IPS-18c (cell line): ENCODE results near the gene ANKS1B.
"Not testable (repeated sequence)": the region's sequence is repeated elsewhere in the genome, so short reads cannot be mapped to it uniquely, and the experiment has no call there.

Experiments used
- H3K4me3 ChIP-seq: 2 replicates; pipeline ENCODE4 v1.7.0; 2013; ENCODE audit warnings: low read depth, mild to moderate bottlenecking, low read length, moderate library complexity; ENCODE audit not compliant: insufficient read depth
- H3K9me3 ChIP-seq: one replicate; pipeline ENCODE4 v1.6.1; 2013; ENCODE audit warnings: mild to moderate bottlenecking, low read length, moderate library complexity; ENCODE audit not compliant: control insufficient read depth, insufficient read depth

Gene ANKS1B

DNA sequence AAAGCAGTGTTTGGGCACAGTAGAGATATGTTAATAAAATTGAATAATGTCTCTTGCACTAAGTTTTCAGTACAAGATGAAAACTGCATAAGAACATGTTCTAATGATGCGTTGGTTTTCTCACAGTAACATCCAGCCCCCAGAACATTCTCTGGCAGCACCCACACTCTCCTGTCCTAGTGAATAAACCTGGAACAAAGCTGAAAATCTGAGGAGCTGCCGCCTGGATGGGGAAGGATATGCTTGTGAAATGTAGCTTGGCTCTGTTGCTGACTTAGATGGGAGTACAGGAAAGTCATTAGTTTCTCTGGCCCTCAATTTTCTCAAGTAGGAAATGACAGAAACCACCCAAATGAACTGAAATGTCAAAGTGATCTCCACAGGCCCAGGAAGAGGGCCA is 1015.8 kb downstream of the ANKS1B start:
- no peaks in the 10 kb centered on the region for H3K9me3 ChIP-seq
- no peak overlapping the region for H3K4me3 ChIP-seq

DNA sequence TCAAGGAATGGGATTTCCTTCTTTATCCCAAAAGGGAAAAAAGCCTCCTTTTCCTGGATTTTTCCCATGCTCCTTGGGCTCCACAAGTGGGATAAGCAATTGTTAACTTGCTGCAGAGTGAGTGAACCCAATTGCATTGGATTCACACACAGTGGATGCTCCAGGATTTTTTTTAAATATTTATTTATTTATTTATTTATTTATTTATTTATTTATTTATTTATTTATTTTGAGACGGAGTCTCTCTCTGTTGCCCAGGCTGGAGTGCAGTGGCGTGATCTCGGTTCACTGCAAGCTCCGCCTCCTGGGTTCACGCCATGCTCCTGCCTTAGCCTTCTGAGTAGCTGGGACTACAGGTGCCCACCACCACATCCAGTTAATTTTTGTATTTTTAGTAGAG is 1027.6 kb downstream of the ANKS1B start:
- not testable (repeated sequence) for H3K9me3 ChIP-seq, H3K4me3 ChIP-seq

DNA sequence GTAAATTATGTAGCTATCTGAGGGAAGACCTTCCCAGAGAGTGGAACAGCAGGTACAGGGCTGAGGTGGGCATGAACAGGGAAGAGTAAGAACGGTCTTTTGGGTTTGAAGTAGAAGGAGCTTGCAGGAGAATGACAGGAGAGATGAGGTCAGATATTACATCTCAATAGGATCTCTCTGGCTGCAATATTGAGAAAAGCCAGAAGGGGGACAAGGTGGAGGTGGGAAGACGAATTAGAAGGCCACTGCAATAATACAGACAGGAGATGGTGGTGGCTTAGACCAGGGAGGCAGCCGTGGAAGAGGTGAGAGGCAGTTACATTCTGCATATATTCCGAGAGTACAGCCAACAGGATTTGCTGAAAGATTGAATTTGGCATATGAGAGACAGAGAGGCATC is 1029.5 kb downstream of the ANKS1B start:
- H3K4me3 ChIP-seq: no peak overlapping the region
- no peaks in the 10 kb centered on the region for H3K9me3 ChIP-seq

DNA sequence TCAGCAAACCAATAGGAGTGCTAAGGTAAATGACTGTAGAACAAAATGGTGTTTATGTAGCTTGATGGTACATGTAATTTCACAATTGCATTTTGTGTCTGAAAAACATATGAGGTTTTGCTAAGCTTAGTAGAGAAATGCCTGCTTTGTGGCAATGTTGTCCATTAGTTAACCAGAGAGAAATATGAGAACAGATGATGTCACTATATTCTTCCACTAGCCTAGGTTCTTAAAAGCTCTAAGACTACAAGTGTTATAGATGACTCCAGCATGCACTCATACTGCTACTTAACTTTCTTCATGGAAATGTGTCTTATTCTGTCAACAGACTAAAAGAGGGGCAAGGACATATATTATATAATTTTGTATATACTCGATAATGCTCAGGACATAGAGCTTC is 1030.2 kb downstream of the ANKS1B start:
- Histone ChIP-seq H3K9me3 (no peaks in the 10 kb centered on the region), H3K4me3 (no peak overlapping the region)

DNA sequence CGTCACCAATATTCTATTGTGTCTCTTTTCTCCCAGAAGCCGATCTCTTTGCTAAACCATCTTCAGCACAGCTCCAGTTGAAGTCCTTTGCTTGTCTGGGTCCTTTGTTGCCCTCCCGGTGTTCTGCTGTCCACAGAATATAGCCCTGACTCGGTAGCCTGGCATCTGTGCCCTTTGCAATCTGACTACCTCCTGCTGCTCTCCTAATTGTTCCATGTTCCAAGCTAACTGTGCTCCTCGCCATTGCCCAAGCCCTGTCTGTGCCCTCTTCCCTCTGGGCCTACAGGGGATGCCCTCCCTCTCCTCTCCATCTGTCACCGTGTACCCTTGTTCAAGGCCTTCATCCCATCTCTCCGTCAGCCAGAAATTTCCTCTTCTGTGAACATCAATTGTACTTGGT is 1033.3 kb downstream of the ANKS1B start:
- Histone ChIP-seq H3K9me3 (no peaks in the 10 kb centered on the region), H3K4me3 (no peak overlapping the region)

DNA sequence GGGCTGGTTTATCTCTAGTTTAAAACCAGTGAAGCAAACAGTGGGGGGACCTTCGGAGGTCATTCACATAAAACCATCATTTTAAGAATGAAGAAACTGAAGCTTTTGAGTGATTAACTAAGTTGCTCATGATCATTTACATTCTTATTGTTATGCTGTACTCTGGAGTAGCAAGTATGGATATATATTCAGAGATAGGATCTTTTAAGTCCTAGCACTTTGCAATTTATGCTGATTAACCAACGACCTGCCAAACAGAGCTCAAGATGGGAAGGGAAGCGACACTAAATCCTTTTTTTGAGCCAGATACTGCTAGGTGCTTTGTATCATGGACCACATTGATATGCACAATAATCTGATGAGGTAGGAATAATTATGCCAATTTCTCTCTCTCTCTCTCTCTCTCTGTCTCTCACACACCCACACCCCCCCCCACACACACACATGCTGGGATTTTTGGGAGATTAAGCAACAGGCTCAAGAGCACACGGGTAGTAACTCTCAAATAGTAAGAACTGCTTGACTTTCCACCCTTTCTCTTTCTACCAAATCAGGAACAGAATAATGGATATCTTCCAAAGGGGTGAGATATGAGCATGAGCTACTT is 1036.3 kb downstream of the ANKS1B start:
- Histone ChIP-seq H3K9me3 (no peaks in the 10 kb centered on the region), H3K4me3 (no peak overlapping the region)

DNA sequence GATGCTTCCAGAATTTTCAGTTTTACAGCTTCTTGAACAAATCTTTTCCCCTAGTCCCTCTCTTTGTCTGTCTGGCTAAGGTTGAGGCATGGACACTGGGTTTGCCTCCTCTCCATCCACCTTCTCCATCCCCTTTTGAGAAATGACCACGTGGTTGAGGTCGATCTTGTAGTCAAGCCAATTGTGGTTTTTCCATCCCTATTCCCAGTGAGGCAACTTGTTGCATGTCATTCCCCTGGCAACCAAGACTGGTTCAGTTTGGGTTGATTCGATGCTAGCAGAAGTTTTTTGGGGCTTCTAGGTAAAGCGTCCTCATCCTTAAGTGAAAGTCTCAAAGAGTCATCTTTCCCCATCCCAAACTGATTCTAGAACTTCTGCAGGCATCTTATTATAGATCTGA is 1038.9 kb downstream of the ANKS1B start:
- no peaks in the 10 kb centered on the region for H3K9me3 ChIP-seq
- H3K4me3 ChIP-seq: no peak overlapping the region

DNA sequence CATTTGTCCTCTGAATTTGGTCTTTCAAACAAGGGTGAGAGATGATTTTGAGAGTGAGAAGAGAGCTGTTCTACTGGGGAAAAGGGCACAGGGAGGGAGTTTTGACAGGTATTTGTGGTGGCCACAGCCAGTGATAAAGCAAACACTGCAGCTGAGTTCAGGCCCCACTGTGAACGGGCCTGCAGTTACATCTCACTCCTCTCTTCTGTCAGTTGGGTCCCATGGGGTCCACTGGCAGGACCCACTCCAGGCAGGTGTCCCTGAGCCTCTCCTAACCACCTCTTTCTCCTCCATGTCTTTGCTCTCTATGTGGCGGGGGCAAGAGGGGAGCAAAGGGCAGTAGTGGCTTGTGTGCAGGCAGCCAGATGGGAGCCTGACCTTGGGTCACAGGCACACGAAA is 1044.8 kb downstream of the ANKS1B start:
- no peaks in the 10 kb centered on the region for H3K9me3 ChIP-seq
- no peak overlapping the region for H3K4me3 ChIP-seq

DNA sequence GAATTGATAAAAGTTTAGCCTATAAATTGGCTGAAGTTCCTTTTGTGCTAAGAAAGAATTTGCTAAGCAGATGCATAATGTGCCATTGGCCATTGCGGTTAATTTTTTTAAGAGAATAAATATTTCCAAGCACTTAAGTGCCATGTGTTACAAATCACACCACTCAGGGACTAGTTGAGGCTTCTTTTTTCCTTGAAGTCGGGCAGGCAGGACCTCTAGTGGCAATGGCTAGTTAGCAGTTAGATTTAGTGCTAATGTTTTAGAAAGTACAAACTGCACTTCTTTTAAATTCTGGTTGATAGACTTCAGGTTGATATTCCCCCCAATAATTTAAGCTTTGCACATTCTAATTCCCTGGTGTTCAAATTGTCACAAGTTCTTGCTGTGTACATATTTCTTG is 1045.4 kb downstream of the ANKS1B start:
- H3K4me3 ChIP-seq: no peak overlapping the region
- no peaks in the 10 kb centered on the region for H3K9me3 ChIP-seq

DNA sequence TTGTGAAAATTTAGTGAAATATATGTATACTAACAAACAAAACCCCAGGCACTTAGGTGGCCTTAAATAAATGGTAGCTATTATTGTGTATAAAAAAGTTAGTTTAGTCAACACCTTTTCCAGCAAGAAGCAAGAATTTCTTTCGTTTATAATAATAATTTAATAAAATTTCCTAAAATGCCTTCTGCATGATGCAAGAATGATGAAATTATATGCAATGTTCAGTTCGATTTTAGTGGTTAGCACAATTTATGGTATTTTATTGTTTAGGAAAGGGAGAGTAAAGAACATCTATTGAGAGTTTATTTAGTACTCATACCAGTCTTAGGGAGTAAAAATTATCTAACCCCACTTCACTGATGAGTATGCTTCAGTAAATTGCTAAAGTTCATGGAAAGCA is 1048.9 kb downstream of the ANKS1B start:
- Histone ChIP-seq H3K9me3 (no peaks in the 10 kb centered on the region), H3K4me3 (no peak overlapping the region)

DNA sequence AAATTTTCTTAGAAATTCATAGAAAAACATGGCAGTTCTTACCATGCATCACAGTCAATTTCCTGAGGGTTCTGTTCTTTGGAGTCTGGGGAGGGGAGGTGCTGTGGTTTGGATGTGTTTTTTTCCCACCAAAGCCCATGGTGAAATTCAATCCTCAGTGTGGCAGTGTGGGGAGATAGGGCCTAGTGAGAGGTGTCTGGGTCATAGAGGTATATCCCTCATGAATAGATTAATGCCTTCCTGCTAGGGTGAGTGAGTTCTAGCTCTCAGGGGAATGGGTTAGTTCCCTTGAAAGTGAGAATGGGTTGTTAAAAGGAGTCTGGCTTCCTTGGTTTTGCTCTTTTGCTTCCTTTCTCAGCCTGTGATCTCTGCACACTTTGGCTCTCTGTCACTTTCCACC is 1061.9 kb downstream of the ANKS1B start:
- no peaks in the 10 kb centered on the region for H3K9me3 ChIP-seq
- H3K4me3 ChIP-seq: no peak overlapping the region

DNA sequence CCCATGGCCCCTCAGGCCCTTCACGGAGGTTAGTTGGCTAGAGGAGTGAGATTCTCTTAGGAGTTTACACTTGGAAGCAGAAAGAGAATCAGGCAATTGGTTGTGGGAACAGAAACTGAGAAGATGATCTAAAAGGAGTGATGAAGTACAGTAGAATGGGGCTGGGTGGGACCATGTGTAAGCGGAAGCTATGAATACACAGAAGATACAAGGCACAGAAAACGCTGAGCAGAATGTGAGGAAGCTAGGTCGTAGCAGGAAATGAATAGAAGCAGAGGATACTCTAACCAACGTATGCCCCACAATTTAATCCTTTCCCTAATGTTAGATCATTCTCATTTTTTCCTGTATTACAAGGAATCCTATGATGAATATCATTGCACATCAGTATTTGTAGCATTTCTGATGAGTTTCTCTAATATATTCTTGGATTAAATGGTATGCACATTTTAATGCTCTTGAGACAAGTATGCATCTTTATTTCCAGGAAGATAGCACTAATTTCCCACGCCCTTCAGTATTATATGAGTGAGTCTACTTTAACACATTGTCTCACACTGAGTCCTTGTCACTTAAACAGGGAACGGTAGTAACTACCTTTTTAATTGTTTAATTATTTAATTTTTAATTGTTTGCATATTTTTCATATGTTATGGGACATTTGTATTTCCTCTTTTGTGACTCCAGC is 1066.4 kb downstream of the ANKS1B start:
- H3K9me3 ChIP-seq: no peaks in the 10 kb centered on the region
- no peak overlapping the region for H3K4me3 ChIP-seq

DNA sequence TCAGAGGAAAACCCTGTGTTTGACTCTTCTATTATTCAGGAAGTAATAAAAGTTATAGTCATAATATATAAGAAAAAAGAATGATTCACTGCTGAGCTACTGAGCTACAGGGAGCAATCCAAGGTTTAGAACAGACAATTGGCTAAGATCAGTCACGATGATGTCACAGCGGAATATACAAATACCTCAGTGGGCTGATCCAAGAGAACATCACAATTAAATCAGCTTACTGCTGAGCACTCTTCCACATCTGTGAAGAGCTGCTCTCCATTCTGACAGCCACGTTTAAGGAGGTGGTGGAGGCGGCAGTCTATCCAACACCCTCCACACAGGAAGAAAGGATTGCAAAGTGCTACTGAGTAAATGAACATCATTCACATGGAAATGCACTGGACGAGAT is 1068.6 kb downstream of the ANKS1B start:
- Histone ChIP-seq H3K9me3 (no peaks in the 10 kb centered on the region), H3K4me3 (no peak overlapping the region)

DNA sequence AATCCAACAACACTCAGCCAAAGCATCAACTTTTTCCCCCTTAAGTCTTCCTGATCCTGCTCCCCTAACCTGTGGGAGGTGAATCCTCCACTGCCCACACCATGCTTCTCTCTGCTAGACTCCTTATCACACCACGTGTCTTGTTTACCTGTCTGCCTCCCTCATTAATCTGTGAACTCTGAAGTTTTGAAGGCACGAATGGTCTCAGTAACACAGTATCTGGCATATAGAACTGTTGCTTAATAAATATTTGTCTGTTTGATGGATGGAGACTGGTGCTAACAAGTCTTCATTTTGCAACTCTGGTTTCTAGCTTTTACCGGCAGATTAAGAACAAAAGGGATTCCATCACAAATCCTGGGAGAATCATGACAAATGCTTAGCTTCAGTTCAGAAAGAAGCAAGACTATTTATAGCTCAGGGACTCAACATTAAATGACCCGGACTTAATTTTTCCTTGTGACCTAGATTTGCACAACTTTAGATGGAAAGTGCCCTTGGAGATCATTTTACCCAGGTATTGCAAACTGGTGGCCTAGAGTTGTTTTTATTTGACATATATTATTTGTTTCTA is 1072.2 kb downstream of the ANKS1B start:
- H3K9me3 ChIP-seq: no peaks in the 10 kb centered on the region
- H3K4me3 ChIP-seq: no peak overlapping the region

DNA sequence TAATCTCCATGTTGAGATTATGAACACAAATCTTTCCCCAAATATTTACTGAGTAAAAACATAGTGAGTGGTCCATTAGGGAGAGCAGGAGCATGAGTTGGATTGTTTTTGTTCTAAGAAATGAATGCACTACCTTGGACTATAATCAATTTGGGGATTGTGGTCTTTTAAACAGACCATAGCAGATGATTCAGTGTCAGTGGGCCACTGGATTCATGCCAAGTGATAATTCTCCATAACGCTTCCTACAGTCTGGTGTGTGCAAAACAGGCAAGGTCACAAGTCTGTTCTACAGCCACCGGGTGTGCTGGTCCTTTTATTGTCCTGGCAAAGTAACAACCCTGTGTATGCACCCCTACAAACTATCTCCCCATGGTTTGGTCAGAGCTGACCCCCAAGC is 1073.3 kb downstream of the ANKS1B start:
- no peak overlapping the region for H3K4me3 ChIP-seq

DNA sequence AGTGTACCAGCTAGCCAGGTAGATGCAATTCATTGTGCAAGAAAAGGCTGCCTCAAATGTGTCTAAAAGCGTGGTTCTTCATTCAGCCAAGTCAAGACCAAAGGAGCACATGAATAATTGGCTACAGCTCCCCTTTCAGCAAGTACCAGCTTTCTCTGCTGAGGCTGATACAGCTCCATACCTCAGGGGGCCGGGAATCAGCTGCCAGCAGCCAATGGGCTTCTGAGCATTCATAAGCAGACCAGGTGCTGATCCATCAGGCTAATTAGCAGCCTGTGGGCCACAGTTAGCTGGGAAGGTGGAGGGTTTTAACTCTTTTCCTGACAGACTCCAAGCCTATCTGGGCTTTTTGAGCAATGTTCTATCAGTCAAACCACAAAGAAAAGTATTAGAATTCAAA is 1075.0 kb downstream of the ANKS1B start:
- H3K9me3 ChIP-seq: no peaks in the 10 kb centered on the region
- no peak overlapping the region for H3K4me3 ChIP-seq

More for the DNA sequence above, 1073.3 kb downstream of the ANKS1B start:
- no peaks in the 10 kb centered on the region for H3K9me3 ChIP-seq

DNA sequence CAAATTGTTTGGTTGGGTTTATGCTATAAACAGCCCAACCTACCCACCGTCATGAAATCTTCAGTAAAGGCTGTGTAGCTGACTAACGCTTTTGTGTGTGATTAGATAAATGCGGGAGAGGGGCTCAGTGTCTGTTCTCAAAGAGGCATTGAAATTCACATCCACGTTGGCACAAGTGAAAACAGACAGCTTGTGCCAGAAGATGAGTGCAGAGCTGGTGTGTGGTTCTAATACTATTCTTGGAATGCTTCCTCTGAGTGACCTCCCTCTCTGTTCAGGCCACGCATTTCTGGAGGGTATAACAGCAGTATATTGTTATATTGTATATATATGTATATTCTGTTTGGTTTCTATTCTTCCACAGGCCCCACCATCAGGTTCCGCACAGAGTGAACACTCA is 1075.9 kb downstream of the ANKS1B start:
- no peak overlapping the region for H3K4me3 ChIP-seq
- H3K9me3 ChIP-seq: no peaks in the 10 kb centered on the region

DNA sequence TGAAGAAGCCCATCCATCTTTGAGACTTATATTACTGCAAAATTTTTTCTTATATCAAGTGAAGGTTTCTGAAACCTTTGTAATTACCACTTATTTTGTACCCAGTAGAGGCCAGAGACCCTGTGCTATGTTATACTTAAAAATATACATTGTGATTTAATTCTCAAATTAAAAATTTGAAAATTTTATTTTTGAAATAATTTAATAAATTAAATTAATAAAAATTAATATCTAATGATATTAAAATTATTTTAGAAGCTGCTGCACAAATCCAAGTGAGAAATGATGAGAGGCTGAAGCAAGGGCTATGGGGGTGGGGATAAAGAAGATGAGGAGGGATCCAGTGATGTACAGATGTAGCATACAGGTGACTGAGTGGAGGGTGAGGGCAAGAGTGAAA is 1080.9 kb downstream of the ANKS1B start:
- Histone ChIP-seq H3K9me3 (no peaks in the 10 kb centered on the region), H3K4me3 (no peak overlapping the region)

DNA sequence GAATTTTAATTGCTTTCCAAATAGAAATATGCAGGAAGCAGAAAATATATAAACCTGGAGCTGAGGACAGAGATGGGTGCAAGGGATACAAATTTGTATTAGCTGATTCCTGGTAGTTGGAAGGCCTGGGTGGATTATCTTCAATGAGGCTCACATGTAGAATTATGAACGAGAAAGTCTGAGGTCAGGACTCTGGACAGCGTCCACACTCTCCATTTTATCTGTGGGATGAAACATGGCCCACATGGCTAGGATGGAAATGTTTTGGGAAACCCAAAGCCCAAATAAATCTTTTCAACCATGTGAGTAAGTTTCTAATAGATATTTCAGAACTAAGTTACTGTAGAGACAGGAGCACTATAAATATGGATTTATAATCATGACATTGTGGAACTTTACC is 1083.5 kb downstream of the ANKS1B start:
- H3K4me3 ChIP-seq: no peak overlapping the region
- no peaks in the 10 kb centered on the region for H3K9me3 ChIP-seq
